Activated naive CD4-positive, alpha-beta T cell treated with anti-CD3 and anti-CD28 coated beads, Interleukin-2, amount 50 U/mL, for 24 hours (primary cell): ENCODE data around the gene DPEP3.

Experiments used
- H3K27ac Mint-ChIP-seq: one replicate; pipeline ENCODE4 v1.8.0; 2021; ENCODE audit warnings: mild to moderate bottlenecking, mixed read lengths
- H3K27me3 Mint-ChIP-seq: one replicate; pipeline ENCODE4 v1.8.0; 2021; ENCODE audit warnings: mixed read lengths
- H3K36me3 Mint-ChIP-seq: one replicate; pipeline ENCODE4 v1.8.0; 2021; ENCODE audit warnings: mixed read lengths
- H3K4me1 Mint-ChIP-seq: one replicate; pipeline ENCODE4 v1.8.0; 2021; ENCODE audit warnings: mixed read lengths
- H3K4me3 Mint-ChIP-seq: one replicate; pipeline ENCODE4 v1.8.0; 2021; ENCODE audit warnings: mild to moderate bottlenecking, mixed read lengths
- H3K9me3 Mint-ChIP-seq: one replicate; pipeline ENCODE4 v1.8.0; 2021; ENCODE audit warnings: mixed read lengths

The DPEP3 gene

GRCh38 chr16:67963662-67964321 lies 16.5 kb downstream of the DPEP3 start:
- H3K9me3 Mint-ChIP-seq, result no peaks in the 10 kb centered on the region
- H3K27me3 Mint-ChIP-seq, result no peaks in the 10 kb centered on the region
- H3K36me3 Mint-ChIP-seq, result peaks cover 3% of the 10 kb centered on the region
- no peak overlapping the region for H3K27ac Mint-ChIP-seq
- H3K4me1 Mint-ChIP-seq, result peaks cover 19% of the 10 kb centered on the region
- no peak overlapping the region for H3K4me3 Mint-ChIP-seq

- no peaks in the 10 kb centered on the region for H3K9me3 Mint-ChIP-seq
- H3K27me3 Mint-ChIP-seq, result no peaks in the 10 kb centered on the region
- no peak overlapping the region for H3K4me3 Mint-ChIP-seq
- H3K4me1 Mint-ChIP-seq, result peaks cover 19% of the 10 kb centered on the region
- peaks cover 5% of the 10 kb centered on the region for H3K36me3 Mint-ChIP-seq
- H3K27ac Mint-ChIP-seq, result no peak overlapping the region
Measured at GRCh38 chr16:67963292-67963661, 17.0 kb downstream of the DPEP3 start.

- Mint-ChIP-seq H3K4me3 (no peak overlapping the region), H3K36me3 (peaks cover 7% of the 10 kb centered on the region), H3K27ac (no peak overlapping the region), H3K27me3 (no peaks in the 10 kb centered on the region), H3K9me3 (no peaks in the 10 kb centered on the region), H3K4me1 (peaks cover 11% of the 10 kb centered on the region)
Measured at GRCh38 chr16:67962135-67962534, 18.2 kb downstream of the DPEP3 start.

GRCh38 chr16:67961551-67961957 lies 18.7 kb downstream of the DPEP3 start:
- H3K27ac Mint-ChIP-seq, result no peak overlapping the region
- H3K9me3 Mint-ChIP-seq, result no peaks in the 10 kb centered on the region
- H3K36me3 Mint-ChIP-seq, result peaks cover 7% of the 10 kb centered on the region
- peaks cover 5% of the 10 kb centered on the region for H3K4me1 Mint-ChIP-seq
- H3K4me3 Mint-ChIP-seq, result no peak overlapping the region
- H3K27me3 Mint-ChIP-seq, result no peaks in the 10 kb centered on the region

GRCh38 chr16:67959536-67960329 lies 20.6 kb downstream of the DPEP3 start:
- no peaks in the 10 kb centered on the region for H3K9me3 Mint-ChIP-seq
- no peak overlapping the region for H3K4me3 Mint-ChIP-seq
- H3K27me3 Mint-ChIP-seq, result no peaks in the 10 kb centered on the region
- H3K4me1 Mint-ChIP-seq, result no peaks in the 10 kb centered on the region
- no peak overlapping the region for H3K27ac Mint-ChIP-seq
- H3K36me3 Mint-ChIP-seq, result peaks cover 7% of the 10 kb centered on the region

GRCh38 chr16:67957622-67958021 lies 22.7 kb downstream of the DPEP3 start:
- Mint-ChIP-seq H3K36me3 (peaks cover 7% of the 10 kb centered on the region), H3K27me3 (no peaks in the 10 kb centered on the region), H3K9me3 (no peaks in the 10 kb centered on the region), H3K4me3 (no peak overlapping the region), H3K4me1 (no peaks in the 10 kb centered on the region), H3K27ac (no peak overlapping the region)

GRCh38 chr16:67954421-67955196 lies 25.7 kb downstream of the DPEP3 start:
- Mint-ChIP-seq H3K27me3 (no peaks in the 10 kb centered on the region), H3K4me3 (no peak overlapping the region), H3K27ac (no peak overlapping the region), H3K4me1 (no peaks in the 10 kb centered on the region), H3K36me3 (peaks cover 9% of the 10 kb centered on the region), H3K9me3 (no peaks in the 10 kb centered on the region)

GRCh38 chr16:67953641-67954375 lies 26.5 kb downstream of the DPEP3 start:
- Mint-ChIP-seq H3K4me1 (no peaks in the 10 kb centered on the region), H3K9me3 (no peaks in the 10 kb centered on the region), H3K36me3 (peaks cover 9% of the 10 kb centered on the region), H3K27ac (no peak overlapping the region), H3K27me3 (no peaks in the 10 kb centered on the region), H3K4me3 (no peak overlapping the region)

- Mint-ChIP-seq H3K4me3 (no peak overlapping the region), H3K9me3 (no peaks in the 10 kb centered on the region), H3K27ac (no peak overlapping the region), H3K27me3 (no peaks in the 10 kb centered on the region), H3K36me3 (peaks cover 7% of the 10 kb centered on the region), H3K4me1 (no peaks in the 10 kb centered on the region)
Measured at GRCh38 chr16:67951485-67951884, 28.8 kb downstream of the DPEP3 start.

GRCh38 chr16:67950335-67950843 lies 29.9 kb downstream of the DPEP3 start:
- Mint-ChIP-seq H3K4me3 (no peak overlapping the region), H3K36me3 (peaks cover 7% of the 10 kb centered on the region), H3K27me3 (no peaks in the 10 kb centered on the region), H3K27ac (no peak overlapping the region), H3K4me1 (no peaks in the 10 kb centered on the region), H3K9me3 (no peaks in the 10 kb centered on the region)

- H3K27me3 Mint-ChIP-seq, result no peaks in the 10 kb centered on the region
- H3K27ac Mint-ChIP-seq, result no peak overlapping the region
- H3K9me3 Mint-ChIP-seq, result no peaks in the 10 kb centered on the region
- H3K36me3 Mint-ChIP-seq, result peaks cover 7% of the 10 kb centered on the region
- no peak overlapping the region for H3K4me3 Mint-ChIP-seq
- no peaks in the 10 kb centered on the region for H3K4me1 Mint-ChIP-seq
Measured at GRCh38 chr16:67949645-67950044, 30.7 kb downstream of the DPEP3 start.

GRCh38 chr16:67948015-67948414 lies 32.3 kb downstream of the DPEP3 start:
- no peak overlapping the region for H3K27ac Mint-ChIP-seq
- H3K4me1 Mint-ChIP-seq, result no peaks in the 10 kb centered on the region
- no peak overlapping the region for H3K4me3 Mint-ChIP-seq
- no peaks in the 10 kb centered on the region for H3K27me3 Mint-ChIP-seq
- H3K36me3 Mint-ChIP-seq, result peaks cover 7% of the 10 kb centered on the region
- H3K9me3 Mint-ChIP-seq, result no peaks in the 10 kb centered on the region

GRCh38 chr16:67946966-67947558 lies 33.2 kb downstream of the DPEP3 start:
- Mint-ChIP-seq H3K4me1 (peaks cover 3% of the 10 kb centered on the region), H3K27ac (no peak overlapping the region), H3K36me3 (peaks cover 5% of the 10 kb centered on the region), H3K4me3 (no peak overlapping the region), H3K9me3 (no peaks in the 10 kb centered on the region), H3K27me3 (no peaks in the 10 kb centered on the region)

- no peak overlapping the region for H3K4me3 Mint-ChIP-seq
- peaks cover 2% of the 10 kb centered on the region for H3K36me3 Mint-ChIP-seq
- H3K27ac Mint-ChIP-seq, result no peak overlapping the region
- H3K9me3 Mint-ChIP-seq, result no peaks in the 10 kb centered on the region
- H3K4me1 Mint-ChIP-seq, result peaks cover 10% of the 10 kb centered on the region
- no peaks in the 10 kb centered on the region for H3K27me3 Mint-ChIP-seq
Measured at GRCh38 chr16:67946128-67946569, 34.1 kb downstream of the DPEP3 start.

GRCh38 chr16:67945392-67945933 lies 34.8 kb downstream of the DPEP3 start:
- Mint-ChIP-seq H3K4me1 (peaks cover 12% of the 10 kb centered on the region), H3K4me3 (no peak overlapping the region), H3K27me3 (no peaks in the 10 kb centered on the region), H3K36me3 (peaks cover 2% of the 10 kb centered on the region), H3K27ac (no peak overlapping the region), H3K9me3 (no peaks in the 10 kb centered on the region)
